ENCODE data around the gene SLC22A3.

- TF ChIP-seq CTCF (IDR thresholded peaks at IDR 0.05) (no peak), POLR2AphosphoS5 (IDR thresholded peaks at IDR 0.05) (no peak), POLR2A (IDR thresholded peaks at IDR 0.05) (no peak), EP300 (IDR thresholded peaks at IDR 0.05) (no peak)
Measured at GRCh38 chr6:160489091-160489490, 140.9 kb downstream of the SLC22A3 start.

Measured in stomach (tissue), 4 donors.